Smooth muscle cell (in vitro differentiated cells): Measurements from ENCODE around the gene IL22RA1. TPM values are rescaled to one million over a fixed set of nuclear protein-coding genes. Genes with fewer than 3 reads are reported as not detected.

Experiments
- DNase-seq: peaks from one replicate; lab custom pipeline; 2025; ENCODE audit not compliant: unreplicated experiment; lab: John Stamatoyannopoulos, UW
- H2AFZ ChIP-seq: fragments of 200-600 bp; sonication (generic); 2 replicates; pipeline ENCODE4 v1.6.0; 2016; ENCODE audit warnings: antibody characterized with exemption, low read depth, mild to moderate bottlenecking
- H3F3A ChIP-seq: fragments of 200-600 bp; sonication (generic); 2 replicates; pipeline ENCODE4 v1.6.0; 2017; ENCODE audit warnings: antibody characterized with exemption, low read depth
- H3K27ac ChIP-seq: fragments of 200-600 bp; sonication (generic); 2 replicates; pipeline ENCODE4 v1.5.1; 2016; ENCODE audit warnings: low read depth, mild to moderate bottlenecking
- H3K27me3 ChIP-seq: fragments of 200-600 bp; sonication (generic); 2 replicates; pipeline ENCODE4 v1.6.1; 2016; ENCODE audit warnings: low read depth, mild to moderate bottlenecking
- H3K36me3 ChIP-seq: fragments of 200-600 bp; sonication (generic); 2 replicates; pipeline ENCODE4 v1.5.1; 2016; ENCODE audit warnings: low read depth
- H3K4me1 ChIP-seq: fragments of 200-600 bp; sonication (generic); 2 replicates; pipeline ENCODE4 v1.5.1; 2016; ENCODE audit warnings: low read depth
- H3K4me2 ChIP-seq: fragments of 200-600 bp; sonication (generic); 2 replicates; pipeline ENCODE4 v1.6.0; 2016; ENCODE audit warnings: mild to moderate bottlenecking
- H3K4me3 ChIP-seq: fragments of 200-600 bp; sonication (generic); 2 replicates; pipeline ENCODE4 v1.5.1; 2016; ENCODE audit warnings: mild to moderate bottlenecking
- H3K79me2 ChIP-seq: fragments of 200-600 bp; sonication (generic); 2 replicates; pipeline ENCODE4 v1.6.0; 2016; ENCODE audit warnings: low read depth, mild to moderate bottlenecking
- H3K9ac ChIP-seq: fragments of 200-600 bp; sonication (generic); 2 replicates; pipeline ENCODE4 v1.6.0; 2016; ENCODE audit warnings: low read depth
- H3K9me3 ChIP-seq: fragments of 200-600 bp; sonication (generic); replicated peaks from 2 replicates; pipeline ENCODE4 v1.5.1; 2016; ENCODE audit warnings: low read depth
- H4K20me1 ChIP-seq: fragments of 200-600 bp; sonication (generic); 2 replicates; pipeline ENCODE4 v1.6.0; 2016; ENCODE audit warnings: low read depth
- WGBS: methylation state at CpG from one replicate; pipeline ENCODE4 v1.1.7; 2016; ENCODE audit warnings: low lambda C conversion rate; 5-methylcytosine and 5-hydroxymethylcytosine counted together
- polyA plus RNA-seq: library from polyadenylated mRNA; unstranded; fragments of >200 nt; fragmentation: Nextera tagmentation; extraction: Ambion mirVana; gene quantifications from 2 replicates; pipeline ENCODE4 v1.2.1, GENCODE V29; 2016
- total RNA-seq: library from RNA; depleted of rRNA; stranded (reverse); fragments of >200 nt; gene quantifications from 2 replicates; pipeline ENCODE4 v1.2.3, GENCODE V29; 2014
- TF ChIP-seq, protein P1 (sequence below): fragments of 200-600 bp; sonication (generic); IDR thresholded peaks from 2 replicates; pipeline ENCODE4 v1.5.1; 2017; ENCODE audit warnings: borderline replicate concordance, mild to moderate bottlenecking, antibody characterized with exemption; ENCODE audit not compliant: insufficient read depth, poor library complexity, severe bottlenecking

IL22RA1 gene
- total and polyA plus RNA-seq, 2 experiments from 2014 or later: 0.40 TPM; not detected in 1

DNA sequence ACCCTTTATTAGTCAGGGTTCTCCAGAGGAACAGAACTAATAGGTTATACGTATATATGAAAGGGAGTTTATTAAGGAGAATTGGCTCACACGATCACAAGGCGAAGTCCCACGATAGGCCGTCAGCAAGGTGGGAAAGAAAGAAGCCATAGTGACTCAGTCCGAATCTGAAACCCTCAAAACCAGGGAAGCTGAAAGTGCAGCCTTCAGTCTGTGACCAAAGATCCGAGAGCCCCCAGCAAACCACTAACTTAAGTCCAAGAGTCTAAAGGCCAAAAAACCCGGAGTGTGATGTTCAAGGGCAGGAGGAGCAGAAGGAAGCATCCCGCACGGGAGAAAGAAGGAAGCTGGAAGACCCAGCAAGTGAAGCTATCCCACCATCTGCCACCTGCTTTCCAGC is 34.2 kb upstream of the IL22RA1 start:
- TF ChIP-seq, protein P1, sequence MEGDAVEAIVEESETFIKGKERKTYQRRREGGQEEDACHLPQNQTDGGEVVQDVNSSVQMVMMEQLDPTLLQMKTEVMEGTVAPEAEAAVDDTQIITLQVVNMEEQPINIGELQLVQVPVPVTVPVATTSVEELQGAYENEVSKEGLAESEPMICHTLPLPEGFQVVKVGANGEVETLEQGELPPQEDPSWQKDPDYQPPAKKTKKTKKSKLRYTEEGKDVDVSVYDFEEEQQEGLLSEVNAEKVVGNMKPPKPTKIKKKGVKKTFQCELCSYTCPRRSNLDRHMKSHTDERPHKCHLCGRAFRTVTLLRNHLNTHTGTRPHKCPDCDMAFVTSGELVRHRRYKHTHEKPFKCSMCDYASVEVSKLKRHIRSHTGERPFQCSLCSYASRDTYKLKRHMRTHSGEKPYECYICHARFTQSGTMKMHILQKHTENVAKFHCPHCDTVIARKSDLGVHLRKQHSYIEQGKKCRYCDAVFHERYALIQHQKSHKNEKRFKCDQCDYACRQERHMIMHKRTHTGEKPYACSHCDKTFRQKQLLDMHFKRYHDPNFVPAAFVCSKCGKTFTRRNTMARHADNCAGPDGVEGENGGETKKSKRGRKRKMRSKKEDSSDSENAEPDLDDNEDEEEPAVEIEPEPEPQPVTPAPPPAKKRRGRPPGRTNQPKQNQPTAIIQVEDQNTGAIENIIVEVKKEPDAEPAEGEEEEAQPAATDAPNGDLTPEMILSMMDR: no peak
- Histone ChIP-seq H2AFZ (no peak overlapping the region), H4K20me1 (no peaks in the 10 kb centered on the region), H3K79me2 (no peaks in the 10 kb centered on the region), H3K4me2 (no peak overlapping the region), H3K36me3 (no peaks in the 10 kb centered on the region), H3K9ac (no peak overlapping the region), H3K4me1 (no peaks in the 10 kb centered on the region), H3K27me3 (peaks cover 9% of the 10 kb centered on the region), H3K4me3 (no peak overlapping the region), H3K27ac (no peak overlapping the region), H3K9me3 (no peaks in the 10 kb centered on the region), H3F3A (no peaks in the 10 kb centered on the region)
- no peak for DNase-seq
- 94% methylated on average over 10 of the region's 10 CpGs for WGBS

DNA sequence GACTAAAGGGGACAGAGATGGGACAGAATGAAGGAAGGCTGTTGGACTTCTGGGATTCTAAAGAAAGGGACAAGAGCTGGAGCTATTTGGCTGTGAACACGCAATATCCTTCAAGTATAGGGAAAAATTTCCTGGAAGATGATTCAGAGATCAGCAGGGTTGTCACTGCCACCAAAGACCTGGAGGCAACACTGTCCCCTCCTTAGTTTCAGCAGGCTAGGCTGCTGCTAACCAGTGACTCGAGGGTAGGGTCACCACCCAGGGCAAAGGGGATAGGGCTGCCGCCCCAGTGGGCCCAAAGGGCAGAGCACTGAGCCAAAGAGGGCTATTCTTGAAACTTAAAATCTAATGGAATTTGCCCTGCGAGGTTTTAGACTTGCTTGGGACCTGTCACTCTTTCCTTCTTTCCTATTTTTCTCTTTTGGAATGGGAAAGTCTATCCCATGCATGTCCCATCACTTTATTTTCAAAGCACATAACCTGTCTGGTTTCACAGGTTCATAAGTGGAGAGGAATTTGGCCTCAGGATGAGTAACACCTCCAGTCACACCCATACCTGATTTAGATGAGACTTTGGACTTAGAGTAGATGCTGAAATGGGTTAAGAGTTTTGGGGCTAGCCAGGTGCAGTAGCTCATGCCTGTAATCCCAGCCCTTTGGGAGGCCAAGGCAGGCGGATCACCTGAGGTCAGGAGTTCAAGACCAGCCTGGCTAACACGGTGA is 32.3 kb upstream of the IL22RA1 start:
- H4K20me1 ChIP-seq: no peaks in the 10 kb centered on the region
- H3K27ac ChIP-seq: peak overlapping the region; percentile 23
- no peak for DNase-seq
- H3K9me3 ChIP-seq: no peaks in the 10 kb centered on the region
- TF ChIP-seq, protein P1: no peak
- no peaks in the 10 kb centered on the region for H3K36me3 ChIP-seq
- H3K4me2 ChIP-seq: no peak overlapping the region
- H3K4me1 ChIP-seq: no peaks in the 10 kb centered on the region
- H3K79me2 ChIP-seq: no peaks in the 10 kb centered on the region
- H3F3A ChIP-seq: no peaks in the 10 kb centered on the region
- H3K27me3 ChIP-seq: peaks cover 9% of the 10 kb centered on the region
- no peak overlapping the region for H3K4me3 ChIP-seq
- no peak overlapping the region for H2AFZ ChIP-seq
- H3K9ac ChIP-seq: no peak overlapping the region
- WGBS: 96% methylated on average over 6 of the region's 6 CpGs

DNA sequence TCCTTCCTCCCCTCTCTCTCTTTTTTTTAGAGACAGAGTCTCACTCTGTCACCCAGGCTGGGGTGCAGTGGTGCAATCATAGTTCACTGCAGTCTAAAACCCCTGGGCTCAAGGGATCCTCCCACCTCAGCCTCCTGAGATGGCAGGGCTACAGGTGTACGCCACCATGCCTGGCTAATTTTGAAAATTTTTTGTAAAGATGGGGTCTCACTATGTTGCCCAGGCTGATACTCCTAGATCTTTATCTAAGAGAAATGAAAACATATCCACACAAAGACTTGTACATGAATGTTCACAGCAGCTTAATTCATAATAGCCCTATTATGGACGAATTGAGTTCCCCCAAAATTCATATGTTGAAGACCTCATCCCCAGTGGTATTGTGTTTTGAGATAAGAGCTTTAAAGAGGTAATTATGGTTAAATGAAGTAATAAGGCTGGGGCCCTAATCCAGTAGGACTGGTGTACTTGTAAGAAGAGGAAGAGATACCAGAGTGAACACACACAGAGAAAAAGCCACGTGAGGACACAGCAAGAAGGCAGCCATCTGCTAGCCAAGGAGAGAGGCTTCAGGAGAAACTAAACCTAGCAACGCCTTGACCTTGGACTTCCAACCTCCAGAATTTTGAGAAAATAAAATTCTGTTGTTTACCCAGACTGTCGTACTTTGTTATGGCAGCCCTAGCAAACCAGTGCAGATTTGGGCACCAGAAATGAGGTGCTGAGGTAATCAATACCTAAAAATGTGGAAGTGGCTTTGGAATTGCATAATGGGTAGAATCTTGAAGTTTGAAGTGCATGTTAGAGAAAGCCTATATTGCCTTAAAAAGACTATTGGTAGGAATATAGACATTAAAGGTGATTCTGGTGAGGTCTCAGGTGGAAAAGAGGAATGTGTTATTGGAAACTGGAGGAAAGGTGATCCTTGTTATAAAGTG is 31.0 kb upstream of the IL22RA1 start:
- Histone ChIP-seq H3K9me3 (no peaks in the 10 kb centered on the region), H3F3A (no peaks in the 10 kb centered on the region), H4K20me1 (no peaks in the 10 kb centered on the region), H3K4me1 (no peaks in the 10 kb centered on the region), H3K4me3 (no peak overlapping the region), H3K36me3 (no peaks in the 10 kb centered on the region), H3K4me2 (no peak overlapping the region), H3K27me3 (peaks cover 9% of the 10 kb centered on the region), H3K27ac (no peak overlapping the region), H3K79me2 (no peaks in the 10 kb centered on the region), H3K9ac (no peak overlapping the region), H2AFZ (no peak overlapping the region)
- WGBS: 95% methylated on average over 5 of the region's 5 CpGs
- no peak for DNase-seq
- TF ChIP-seq, protein P1: no peak
